K562 treated with DMSO at 1 percent for 24 hours (cell line): ENCODE measurements around the gene NMBR. TPM values are rescaled to one million over a fixed set of nuclear protein-coding genes. Genes with fewer than 3 reads are reported as not detected.

Source experiments
- total RNA-seq: library from RNA; unstranded; fragments of 300-600 nt; gene quantifications from 2 replicates; pipeline ENCODE4 v1.2.3, GENCODE V29; 2022; ENCODE audit warnings: low read depth; ENCODE audit not compliant: insufficient read depth

The NMBR gene
- total RNA-seq: not detected in 2 replicates

DNA sequence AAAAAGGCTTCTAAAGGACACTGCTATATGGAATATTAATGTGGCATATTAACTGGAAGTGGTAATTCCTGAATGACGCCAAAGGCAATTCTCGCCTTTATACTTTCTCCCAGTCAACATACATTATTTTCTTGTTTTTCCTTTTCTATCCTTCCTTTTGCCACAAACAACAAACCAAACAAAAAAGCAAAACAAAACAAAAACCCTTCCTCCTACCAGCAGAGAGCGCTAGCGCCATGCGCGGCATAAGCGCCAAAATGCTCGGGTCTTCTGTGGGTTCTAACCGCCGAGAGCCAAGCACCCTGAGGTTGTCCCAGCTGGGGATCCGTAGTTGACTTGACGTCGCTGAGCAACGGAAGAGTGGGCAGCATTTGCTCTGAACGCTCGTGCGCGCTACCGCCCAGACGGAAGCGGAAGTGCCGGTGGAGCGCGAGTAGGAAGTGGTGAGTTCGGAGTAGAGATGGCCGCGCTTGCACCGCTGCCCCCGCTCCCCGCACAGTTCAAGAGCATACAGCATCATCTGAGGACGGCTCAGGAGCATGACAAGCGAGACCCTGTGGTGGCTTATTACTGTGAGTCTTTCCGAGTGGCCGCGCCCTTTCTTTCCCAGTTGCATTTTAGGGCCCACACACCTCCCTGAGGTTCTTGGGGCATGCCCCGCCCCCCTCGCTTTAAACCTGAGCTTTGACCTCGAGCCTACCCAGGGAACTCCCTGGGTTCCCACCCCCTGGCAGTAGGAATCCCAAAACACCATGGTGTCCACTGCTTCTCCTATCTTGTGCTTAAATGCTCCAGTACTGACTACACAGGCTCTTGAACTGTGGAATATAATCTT is at the start of gene NMBR, which contains the start of gene VTA1:
NMBR (minus strand) TSS at position 295 of the 835 bp plus-strand sequence. CDS start 58,464 bp downstream, outside the sequence.
VTA1 (plus strand) TSS at position 436 of the 835 bp plus-strand sequence; CDS start at position 461, 25 bp downstream.

DNA sequence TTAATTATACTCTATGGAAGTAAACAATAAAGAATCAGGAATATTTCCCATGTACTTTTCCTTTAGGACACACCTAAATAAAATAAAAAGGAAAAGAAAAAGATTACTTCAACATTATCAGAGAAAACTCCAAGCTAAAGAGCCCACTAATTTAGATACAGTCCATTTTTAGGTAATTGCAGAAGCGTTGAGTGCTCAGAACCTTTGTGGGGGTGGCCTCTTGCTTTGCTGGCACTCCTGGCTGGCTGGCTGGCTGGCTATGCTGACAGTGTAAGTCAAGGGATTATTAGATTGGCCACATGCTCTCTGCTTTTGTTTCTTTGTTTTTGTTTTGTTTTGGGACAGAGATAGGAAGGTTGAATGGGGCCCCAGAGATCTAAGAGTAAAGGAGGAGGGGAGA is 14.3 kb downstream of the NMBR start, which contains the start of gene GJE1:
GJE1 (plus strand) TSS at position 301 of the 400 bp plus-strand sequence. CDS start 234 bp downstream, outside the sequence.

Other genes with a start within 250 kb of the NMBR start
- not detected in 2 replicates for gene GJE1, start 14.2 kb downstream of the NMBR start, total RNA-seq
- gene VTA1, start 141 bp upstream of the NMBR start, total RNA-seq: 38.4 and 48.1 TPM in 2 replicates
- not detected in 2 replicates for gene ADGRG6, start 154.9 kb upstream of the NMBR start, total RNA-seq